Activated naive CD8-positive, alpha-beta T cell treated with anti-CD3 and anti-CD28 coated beads, Interleukin-2, amount 50 U/mL, for 16 hours (primary cell): ENCODE measurements around the gene NANOS3.
"Not testable (repeated sequence)": the region's sequence is repeated elsewhere in the genome, so short reads cannot be mapped to it uniquely, and the experiment has no call there.

Experiments used
- DNase-seq: peaks from one replicate; pipeline ENCODE4 v3.0.0-alpha.2; 2020; ENCODE audit warnings: low read depth, low spot score

Gene NANOS3

DNA sequence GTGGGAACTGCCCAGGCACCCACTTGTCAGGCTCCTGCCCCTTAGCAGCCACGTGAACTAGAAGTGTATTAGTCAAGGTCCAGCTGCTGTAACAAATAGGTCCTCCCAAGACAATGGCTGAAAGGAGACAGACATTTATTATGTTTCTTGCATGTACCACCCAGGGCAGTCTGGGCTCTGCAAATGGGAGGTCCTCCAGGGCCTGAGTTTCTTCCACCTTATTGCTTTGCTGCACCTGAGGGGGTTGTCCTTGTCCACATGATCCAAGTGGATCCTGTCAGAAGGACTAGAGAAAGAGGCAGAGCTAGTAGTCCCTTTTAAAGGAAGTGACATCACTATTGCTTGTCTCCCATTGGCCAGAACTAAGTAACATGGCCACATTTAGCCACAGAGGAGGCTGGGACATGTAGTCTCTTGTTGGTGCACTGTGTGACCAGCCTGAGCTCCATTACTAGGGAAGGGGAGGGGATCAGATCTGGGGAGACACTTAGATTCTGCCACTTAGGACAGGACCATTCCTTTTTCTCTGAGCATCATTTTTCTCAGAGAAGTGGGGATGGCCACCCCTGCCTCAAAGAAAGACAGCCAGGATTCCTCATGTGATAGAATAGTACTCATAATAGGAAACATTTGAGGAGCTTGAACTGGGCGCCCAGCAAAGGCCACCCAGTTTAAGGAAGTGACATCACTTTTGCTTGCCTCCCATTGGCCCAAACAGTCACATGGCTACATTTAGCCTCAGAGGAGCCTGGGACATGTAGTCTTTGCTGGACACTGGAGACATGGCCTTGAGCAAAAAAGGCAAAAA is 44.2 kb downstream of the NANOS3 start:
- no peak for DNase-seq

GRCh38 chr19:13922118-13922517 is 45.2 kb downstream of the NANOS3 start:
- not testable (repeated sequence) for DNase-seq

- DNase-seq, result no peak
Measured at GRCh38 chr19:13923194-13923987, 46.5 kb downstream of the NANOS3 start.

GRCh38 chr19:13926010-13926409 is 49.1 kb downstream of the NANOS3 start:
- DNase-seq, result no peak

DNA sequence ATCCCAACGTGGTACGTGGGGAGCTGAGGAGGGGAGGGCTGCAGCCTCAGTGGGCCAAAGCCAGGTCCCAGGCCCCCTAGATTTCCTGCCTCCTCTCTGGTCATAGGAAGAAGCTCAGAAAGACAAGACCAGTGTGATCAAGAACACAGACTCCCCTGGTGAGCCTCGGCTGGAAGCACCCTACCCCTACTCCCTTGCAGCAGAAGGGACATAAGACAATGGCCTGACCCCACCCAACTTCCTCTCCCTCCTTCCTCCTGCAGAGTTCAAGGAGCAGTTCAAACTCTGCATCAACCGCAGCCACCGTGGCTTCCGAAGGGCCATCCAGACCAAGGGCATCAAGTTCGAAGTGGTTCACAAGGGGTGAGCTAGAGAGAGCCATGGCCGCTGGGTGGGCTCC is 49.8 kb downstream of the NANOS3 start:
- no peak for DNase-seq

- no peak for DNase-seq
Measured at GRCh38 chr19:13929340-13929739, 52.4 kb downstream of the NANOS3 start.

- no peak for DNase-seq
Measured at GRCh38 chr19:13929956-13930355, 53.0 kb downstream of the NANOS3 start.
